RPMI7951 (cell line): ENCODE measurements around the gene MS4A15. TPM values are rescaled to one million over a fixed set of nuclear protein-coding genes. Genes with fewer than 3 reads are reported as not detected.

Experiments
- DNase-seq: peaks from one replicate; pipeline ENCODE4 v3.0.0-alpha.2; 2012; ENCODE audit warnings: low read depth
- total RNA-seq: library from RNA; depleted of rRNA; stranded (reverse); fragments of >200 nt; shearing (Covaris generic); gene quantifications from 2 replicates; pipeline ENCODE4 v1.2.3, GENCODE V29; 2014

Gene MS4A15
- total RNA-seq, 1 experiment from 2014 or later: not detected

DNA sequence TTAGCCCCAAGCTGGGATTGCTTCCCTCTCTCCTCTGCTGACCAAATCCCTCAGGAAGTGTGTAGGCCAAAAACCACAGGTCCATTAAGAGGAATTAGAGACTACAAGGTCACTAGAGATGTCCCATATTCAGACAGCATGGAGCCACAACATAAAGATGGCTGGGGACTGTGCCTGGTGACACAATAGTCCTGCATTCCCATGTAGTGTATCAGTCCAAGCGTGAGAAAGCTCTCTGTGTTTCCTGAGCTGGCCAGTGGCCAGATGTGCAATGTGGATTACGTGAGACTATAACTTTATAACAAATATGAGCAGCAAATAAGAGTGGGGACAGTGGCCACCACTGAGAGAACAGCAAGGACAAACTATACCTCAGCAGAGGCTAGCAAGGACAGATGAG, 20.9 kb downstream of the MS4A15 start:
- peak; percentile 67 for DNase-seq

DNA sequence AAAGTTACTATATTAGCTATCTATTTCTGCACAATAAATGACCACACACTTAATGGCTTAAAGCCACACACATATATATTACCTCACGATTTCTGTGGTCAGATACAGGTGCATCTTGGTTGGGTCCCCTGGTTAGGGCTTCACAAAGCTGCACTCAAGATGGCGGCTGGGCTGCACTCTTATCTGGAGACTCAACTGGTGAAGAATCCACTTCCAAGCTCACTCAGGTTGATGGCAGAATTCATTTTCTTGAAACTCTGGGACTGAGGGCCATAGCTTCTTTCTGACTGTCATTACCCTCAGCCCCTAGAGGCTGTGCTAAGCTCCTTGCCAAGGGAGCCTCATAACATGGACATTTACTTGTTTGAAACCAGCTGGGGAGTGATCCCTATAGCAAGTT, 23.4 kb downstream of the MS4A15 start:
- DNase-seq: no peak

DNA sequence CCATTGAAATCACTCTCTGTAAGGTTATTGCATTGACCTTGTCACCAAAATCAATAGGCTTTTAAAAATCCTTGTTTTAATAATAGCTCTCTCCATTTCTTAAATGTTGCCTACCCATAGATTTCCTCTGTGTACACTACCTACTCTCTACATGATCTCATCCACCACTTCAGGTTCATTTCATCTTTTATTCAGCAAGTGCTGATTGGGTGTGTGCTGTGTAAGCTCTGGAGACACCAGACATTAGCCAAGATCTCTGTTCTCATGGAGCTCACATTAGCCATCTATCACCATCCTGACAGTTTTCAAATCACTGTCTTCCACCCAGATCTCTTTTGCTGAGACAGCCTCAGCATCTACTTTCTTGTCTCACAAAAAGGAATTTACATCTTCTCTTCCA, 24.1 kb downstream of the MS4A15 start:
- DNase-seq: no peak

DNA sequence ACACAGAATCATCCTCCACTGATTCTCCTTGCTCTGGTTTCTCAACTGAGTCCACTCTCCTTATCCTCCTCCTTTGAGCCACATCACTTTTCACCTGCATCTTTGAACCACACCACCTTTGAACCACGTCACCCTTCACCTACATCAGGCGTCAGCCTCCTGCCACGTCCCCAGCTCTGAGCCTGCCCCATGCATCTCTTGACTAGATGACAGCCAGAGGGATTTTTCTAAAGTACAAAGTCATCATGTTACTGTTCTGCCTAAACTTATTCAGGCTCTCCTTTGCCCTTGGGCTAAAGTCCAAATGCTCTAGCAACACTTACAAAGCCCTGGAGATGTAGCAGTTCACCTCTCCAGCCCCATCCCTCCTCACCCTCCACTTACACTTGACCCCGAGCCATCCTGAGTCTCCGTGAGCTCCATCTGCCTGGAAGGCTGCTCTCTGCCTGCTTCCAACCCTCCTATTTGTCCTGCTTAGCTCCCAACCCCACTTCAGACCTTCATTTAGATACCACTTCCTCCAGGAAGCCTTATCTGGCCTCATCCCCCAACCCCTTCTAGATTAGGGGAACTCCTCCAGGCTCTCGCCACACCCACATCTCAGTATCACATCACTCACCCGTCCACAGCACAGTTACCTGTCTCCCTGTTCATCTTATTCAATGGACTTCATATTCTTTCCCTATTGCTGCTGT, 24.8 kb downstream of the MS4A15 start:
- no peak for DNase-seq

DNA sequence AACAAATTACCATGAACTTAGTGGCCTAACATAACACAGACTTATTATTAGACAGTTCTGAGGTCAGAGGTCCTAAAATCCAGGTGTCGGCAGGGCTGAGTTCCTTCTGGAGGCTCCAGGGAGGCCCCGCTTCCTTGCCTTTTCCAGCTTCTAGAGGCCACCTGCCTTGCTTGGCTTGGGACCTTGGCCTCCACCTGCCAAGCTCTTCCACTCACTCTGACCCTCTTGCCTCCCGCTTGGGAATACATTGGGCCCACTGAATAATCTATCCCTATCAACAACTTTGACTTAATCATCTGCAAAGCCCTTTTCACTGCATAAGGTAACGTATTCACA, 25.3 kb downstream of the MS4A15 start:
- DNase-seq: no peak

DNA sequence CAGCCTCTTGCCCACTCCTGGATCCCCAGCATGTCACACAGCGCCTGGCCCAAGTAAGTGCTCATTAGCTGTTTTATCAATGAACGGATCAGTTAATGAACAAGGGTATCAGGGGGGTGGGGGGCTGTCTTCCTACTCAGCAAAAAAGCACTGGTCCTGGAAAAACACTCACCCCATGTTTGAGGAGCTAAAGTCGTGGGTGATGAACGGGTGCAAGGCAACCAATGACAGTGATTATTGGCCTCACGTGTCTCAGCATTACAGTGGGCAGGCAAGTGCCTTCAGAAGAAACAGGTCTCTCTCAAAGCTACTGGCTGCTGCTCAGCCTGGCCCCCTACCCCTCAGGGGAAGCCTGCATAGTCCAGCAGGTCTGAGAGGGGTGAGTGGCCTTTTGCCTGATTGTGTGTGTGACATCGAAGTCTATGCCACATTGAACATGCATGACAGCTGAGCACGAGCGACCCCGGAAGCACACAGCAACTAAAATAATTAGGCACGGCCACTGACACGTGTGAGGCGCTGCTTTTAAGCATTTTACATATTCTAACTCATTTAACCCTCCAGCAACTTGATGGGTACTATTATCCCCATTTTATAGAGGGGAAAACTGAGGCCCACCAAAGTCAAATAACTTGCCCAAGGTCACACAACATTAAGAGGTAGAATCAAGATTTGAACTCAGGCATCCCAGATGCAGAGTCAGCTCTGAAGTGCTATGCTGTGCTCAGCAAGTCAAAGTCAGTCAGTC, 25.9 kb downstream of the MS4A15 start:
- DNase-seq: no peak

DNA sequence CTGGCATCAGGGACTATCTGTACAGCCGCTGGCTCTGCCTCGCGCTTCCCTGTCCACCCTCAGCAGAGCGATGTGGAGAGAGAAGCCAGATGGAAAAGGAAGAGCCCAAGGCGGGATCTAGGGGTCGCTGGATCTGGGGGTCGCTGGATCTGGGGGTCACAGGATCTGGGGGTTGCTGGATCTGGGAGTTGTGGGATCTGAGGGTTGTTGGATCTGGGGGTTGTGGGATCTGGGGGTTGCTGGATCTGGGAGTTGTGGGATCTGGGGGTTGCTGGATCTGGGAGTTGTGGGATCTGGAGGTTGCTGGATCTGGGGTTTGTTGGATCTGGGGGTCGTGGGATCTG, 26.4 kb downstream of the MS4A15 start:
- no peak for DNase-seq

DNA sequence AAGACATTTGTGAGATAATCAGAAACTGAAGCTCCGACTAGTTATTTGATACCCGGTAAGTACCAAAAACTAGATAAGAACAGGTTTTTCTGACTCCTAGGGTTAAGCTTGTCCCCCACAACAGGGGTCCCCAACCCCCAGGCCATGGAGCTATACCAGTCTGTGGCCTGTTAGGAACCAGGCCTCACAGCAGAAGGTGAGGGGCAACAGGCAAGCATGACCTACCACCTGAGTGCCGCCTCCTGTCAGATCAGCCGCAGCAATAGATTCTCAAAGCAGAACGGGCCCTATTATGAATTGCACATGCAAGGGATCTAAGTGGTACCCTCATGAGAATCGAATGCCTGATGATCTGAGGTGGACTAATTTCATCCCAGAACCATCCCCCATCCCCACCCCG, 27.2 kb downstream of the MS4A15 start:
- DNase-seq: no peak

DNA sequence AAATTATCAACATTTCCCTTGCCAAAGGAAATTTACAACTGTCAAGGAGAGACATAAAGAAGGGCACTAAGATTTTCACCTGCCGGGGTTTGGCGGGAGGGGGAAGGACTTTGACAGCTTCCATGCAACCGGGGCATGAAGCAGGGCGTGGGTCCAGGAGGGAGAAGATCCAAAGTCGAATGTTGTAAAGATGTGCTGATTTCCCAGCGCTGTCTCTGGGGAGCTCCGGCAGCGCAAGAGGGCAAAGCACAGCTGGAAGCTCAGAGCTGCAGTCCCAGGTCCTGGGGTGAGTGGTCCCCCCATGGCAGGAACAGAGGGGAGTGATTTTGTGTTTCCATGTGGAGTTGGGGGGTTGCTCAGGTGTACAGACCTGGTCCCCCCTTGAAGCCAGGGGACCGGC, 28.5 kb downstream of the MS4A15 start, which contains the start of gene MS4A10:
Gene MS4A10 (plus strand): TSS at position 198 of the 400 bp plus-strand sequence. CDS start 5,003 bp downstream, outside the sequence.
- DNase-seq: no peak

DNA sequence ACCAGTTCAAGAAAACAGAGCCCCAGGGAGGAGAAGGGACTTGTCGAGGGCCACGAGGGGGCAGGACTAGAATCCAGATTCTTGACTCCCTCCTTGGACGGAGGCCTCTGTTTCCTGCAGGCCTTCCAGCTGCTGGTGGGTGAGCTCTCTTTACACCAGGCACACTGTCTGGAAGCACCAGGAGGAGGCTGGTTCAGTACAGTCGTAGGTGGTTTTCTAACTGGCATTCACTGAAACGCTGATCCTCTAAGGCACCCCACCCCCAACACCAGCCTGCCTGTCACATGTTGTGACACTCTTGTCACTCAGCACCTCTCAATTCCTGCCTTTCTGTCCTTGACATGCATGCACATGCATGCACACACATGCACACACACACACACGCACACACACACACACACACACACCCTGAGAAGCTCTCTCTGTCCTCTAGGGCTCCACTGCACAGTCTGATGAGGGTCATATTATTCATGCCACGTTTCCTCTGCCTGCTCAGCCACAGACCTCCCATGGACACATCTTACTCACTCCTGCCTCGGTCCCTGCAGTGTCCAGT, 29.2 kb downstream of the MS4A15 start:
- peak; percentile 43 for DNase-seq

DNA sequence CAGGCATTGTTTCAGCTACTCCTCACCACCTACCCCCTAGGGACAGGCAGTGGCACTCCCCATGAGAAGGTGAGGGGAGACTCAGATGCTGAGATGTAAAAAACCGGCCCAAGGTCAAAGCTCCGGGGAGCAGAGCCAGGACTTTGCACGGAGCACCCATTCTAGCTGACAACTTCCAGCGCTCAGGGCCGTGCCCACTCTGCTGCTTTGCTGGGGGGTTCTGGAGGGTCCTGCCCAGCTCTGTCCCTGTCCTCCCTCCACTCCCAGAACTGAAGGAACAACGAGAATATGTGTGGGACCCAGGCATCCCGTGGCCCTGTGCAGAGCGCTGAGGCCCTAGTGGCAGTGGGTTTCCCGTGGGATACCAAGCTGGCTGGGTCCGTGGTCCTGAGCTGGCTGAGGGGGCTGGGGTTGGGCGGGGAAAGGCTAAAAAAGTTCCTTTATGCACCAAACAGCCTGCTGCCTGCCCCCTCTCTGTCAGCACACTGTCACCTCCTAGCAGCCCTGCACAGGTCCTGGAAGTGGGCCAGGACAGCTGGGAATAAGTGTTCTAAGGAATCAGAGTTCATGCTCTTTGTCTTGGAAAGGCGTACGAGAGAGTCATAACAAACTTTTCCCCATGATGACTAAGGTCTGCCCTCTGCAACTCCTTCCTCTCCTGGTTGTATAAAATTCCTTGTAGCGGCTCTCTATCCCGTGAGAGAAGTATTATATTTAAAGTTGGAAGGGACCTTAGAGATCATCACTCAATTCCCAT, 30.3 kb downstream of the MS4A15 start:
- peak; percentile 78 for DNase-seq

DNA sequence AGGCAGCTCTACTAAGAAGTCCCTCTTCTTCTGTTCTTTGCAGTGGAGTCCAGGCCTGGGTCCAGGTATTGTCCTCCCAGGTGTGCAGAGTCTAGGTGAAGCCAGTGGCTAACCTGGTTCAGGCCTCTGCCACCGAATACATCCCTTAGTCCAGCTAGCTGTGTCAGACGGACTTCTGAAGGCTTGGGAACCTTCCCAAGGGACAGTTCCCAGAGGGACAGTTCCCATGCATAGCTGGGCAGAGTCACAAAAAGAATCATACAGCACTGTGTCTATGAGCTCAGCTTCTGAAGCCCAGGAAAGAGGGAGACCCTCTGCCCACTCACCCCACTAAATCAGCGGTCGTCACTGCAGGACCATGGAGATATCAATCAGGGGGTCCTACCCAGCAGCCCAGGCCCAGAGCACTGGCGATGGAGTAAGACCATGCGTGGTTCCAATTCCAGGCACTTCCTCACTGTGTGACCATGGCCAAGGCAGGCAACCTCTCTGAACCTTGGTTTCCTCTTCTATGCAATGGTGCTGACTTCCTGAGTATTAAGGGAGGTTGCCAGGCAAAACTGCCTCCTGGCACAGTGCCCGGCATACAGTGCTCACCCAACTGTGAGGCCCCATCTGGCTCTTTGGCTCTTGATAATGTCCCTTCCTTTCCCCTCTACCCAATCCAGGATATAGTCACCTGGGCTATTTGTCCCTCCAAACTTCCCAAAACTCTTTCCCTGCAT, 31.9 kb downstream of the MS4A15 start:
- no peak for DNase-seq

DNA sequence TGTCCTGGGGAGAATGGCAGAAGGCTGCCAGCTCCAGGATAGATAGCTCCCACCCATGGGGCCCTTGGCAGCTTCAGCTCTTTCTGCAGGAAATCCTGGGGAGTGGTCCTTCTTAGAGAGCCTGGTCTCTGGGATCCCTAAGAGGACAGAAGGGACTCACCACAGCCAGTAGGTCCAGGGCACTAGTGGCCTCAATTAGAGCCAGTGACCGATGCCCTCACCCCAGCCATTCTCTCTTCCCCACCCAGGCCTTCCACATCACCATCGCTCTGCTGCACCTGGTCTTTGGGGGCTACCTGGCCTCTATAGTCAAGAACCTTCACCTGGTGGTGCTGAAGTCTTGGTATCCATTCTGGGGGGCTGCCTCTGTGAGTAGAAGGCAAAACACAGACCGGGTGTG, 34.1 kb downstream of the MS4A15 start:
- DNase-seq: no peak

DNA sequence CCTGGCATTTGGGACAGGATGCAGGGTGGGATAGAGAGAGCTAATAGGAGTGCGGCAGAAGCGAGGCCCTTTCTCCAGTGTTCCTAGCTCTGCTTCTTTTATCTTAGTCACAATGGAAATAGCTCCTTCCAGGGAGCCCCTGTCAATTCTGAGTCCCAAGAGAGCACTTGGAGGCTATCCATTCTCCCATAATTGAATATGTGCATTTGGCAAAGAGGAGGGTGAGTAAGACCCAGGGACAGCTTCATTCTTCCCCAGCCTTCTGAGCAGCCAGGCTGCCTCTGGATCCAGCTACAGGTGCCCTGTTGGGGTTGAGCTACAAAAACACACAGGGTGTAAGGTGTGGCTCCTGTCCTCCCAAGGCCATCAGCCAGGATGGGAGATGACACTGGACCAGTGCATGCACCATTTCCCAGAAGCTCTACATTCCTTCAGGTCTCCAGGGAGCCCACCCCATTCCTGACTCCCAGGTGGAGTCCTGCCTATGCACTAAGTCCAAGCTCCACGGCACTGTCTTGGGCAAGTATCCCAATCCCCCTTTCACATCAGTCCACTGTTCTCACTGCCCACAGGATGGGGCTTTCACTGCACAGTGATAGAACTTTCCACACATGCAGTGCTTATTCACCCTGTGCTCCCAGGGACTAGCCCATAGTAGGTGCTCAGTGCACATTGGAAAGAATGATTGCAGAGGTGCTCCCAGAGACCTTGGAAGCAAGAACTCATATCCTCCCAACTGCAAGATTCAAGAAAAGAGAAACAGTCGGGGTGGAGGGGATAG, 34.7 kb downstream of the MS4A15 start:
- DNase-seq: no peak

DNA sequence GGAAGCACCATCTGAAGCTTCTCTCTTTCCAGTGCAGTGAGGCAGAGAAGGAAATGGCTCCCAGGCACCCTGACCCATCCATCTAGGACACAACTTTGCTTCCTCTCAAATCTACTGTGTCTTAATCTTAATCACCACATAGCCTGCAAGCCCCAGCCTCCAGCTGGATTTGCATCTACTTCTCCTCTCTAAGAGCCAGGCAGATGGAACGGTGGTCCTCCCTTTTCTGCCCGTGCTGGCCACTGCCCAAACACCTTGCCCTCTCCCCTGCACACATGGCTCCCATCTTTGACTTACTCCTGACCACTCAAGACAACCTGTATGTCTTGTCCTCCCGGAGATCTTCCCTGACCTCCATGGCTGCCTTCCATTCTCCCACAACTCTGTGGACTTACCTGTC, 35.9 kb downstream of the MS4A15 start:
- DNase-seq: no peak

DNA sequence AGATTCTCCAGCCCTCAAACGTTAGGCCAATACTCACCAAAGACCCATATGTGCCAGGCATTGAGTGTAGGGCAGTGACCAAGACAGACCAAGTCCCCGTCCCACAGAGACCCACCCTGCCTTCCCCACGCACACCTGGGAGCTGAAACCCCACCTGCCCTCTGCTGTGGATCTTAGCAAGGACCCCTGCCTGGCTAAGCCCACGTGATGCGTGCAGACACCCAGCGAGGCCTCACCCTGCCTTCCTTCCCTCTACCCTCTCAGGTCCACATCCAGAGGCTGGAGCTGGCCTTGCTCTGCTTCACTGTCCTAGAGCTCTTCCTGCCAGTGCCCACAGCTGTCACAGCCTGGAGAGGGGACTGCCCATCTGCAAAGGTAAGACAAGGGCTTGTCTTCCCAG, 38.6 kb downstream of the MS4A15 start:
- DNase-seq: no peak

DNA sequence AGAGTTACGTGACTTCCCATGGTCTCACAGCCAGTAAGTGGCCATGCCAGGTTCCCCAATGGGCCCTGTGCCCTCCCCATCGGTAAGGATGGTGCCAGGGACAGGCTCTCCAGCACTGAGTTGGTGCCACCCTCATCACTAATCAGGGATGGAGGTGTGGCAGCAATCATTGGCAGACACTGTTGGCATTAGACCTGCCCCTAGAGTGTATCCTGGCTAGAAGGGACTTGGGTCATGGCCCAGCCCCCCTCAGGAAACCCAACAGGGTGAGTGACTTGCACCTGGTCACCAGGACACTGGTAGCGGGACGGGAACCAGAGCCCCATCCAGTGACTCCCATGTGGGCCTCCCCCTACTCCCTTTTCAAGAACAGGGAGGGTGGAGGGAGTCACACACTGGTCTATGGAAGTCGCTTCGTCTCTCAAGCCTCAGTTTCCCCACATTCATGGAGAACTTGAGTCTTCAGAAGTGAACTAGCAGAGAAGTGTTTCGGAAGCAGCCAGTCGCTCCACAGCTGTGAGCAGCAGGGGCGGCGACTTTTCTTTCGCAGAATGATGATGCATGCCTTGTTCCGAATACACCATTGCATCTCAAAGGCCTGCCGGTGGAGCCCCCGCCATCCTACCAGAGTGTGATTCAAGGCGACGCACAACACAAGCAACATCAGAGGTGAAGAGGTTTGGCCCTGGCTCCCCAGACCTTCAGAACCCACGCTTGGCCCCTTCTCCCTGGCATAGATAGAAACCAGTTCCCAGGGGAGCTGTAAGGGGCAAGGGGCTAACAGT, 41.4 kb downstream of the MS4A15 start:
- no peak for DNase-seq

DNA sequence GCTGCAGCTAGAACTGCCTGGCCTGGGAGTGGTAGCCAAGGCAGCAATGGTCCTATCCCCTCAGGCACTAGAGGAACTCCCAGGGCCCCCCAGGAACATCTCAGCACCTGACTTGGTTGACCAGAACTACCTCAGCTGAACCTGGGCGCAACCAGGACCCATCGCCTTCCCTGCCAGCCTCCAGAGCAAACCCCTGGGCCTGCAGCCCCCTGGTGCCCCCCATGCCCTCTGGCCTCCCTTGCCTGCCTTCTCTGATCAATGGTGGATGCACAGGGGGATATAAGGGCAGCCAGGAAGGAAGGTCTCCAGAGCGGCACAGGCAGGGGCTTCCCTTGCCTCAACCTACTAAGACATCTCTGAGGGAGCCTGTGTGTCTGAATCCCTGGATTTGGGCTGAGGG, 42.0 kb downstream of the MS4A15 start:
- no peak for DNase-seq

DNA sequence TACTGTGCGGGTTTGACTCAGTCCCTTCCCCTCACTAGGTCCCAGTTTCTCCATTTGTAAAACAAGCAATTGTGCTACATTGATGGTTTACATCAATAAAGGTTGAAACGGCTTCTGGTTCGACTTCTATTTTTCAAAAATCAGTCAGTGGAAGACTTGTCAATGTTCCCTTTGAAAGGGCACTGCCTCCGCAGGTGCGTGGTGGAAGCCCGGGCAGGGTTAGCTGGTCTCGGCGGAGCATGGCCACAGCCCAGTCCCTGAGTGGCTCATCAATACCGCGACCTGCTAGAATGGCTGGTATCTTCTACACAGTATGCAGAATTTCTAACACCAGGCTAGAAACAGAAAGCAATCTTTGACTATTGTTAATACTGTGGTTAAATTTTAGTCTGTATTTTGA, 44.5 kb downstream of the MS4A15 start:
- no peak for DNase-seq

DNA sequence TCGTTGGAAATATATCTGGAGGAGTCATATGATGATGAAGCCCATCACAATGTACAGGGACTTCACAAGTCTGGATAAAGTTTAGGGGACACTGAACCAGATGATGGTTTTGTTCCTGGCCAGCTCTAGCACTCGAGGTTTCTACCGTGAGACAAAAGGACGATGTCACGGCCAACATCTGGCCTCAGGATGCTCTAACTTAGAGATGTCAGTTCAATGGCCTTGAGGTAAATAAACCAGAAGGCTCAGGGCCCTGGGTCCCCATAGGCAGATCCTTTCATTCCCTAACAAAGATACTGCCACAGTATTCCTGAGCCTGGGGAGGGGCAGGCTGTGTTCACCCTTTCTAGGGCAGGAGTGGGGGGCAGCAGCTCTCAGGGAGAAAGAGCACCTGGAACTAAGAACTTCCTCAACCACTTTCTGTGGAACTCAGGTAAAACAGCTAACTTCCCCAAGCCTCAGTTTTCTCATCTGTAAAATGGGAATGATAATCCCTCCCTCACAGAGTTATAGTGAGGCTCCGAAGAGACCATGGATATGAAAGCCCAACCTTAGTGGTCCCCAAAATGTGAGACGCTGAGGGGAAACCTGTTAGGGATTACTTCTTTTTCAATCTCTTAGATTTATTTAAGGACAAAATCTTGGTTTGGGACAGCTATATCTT, 46.7 kb downstream of the MS4A15 start:
- no peak for DNase-seq
